HL-60 (cell line): ENCODE measurements around the gene DLG1.
"Not testable (repeated sequence)": the region's sequence is repeated elsewhere in the genome, so short reads cannot be mapped to it uniquely, and the experiment has no call there.

ENCODE experiments used
- DNase-seq, 2 experiments: peaks; one replicate each; pipeline ENCODE4 v3.0.0-alpha.2; 2010 to 2020; ENCODE audit warnings: low read depth in 1 of 2, low spot score in 1 of 2
- H3K27ac ChIP-seq: fragments of 250-450 bp; sonication (Bioruptor Pico); replicated peaks from 2 replicates; pipeline ENCODE4 v1.5.1; 2020; ENCODE audit warnings: mild to moderate bottlenecking, moderate library complexity
- H3K27me3 ChIP-seq: fragments of 250-450 bp; sonication (Bioruptor Pico); 2 replicates; pipeline ENCODE4 v1.5.1; 2021; ENCODE audit warnings: mild to moderate bottlenecking, moderate library complexity; ENCODE audit not compliant: insufficient read depth, poor library complexity, severe bottlenecking
- H3K4me3 ChIP-seq: replicated peaks from 2 replicates; pipeline ENCODE4 v1.5.1; 2011; ENCODE audit warnings: mild to moderate bottlenecking, control low read depth, low read length; ENCODE audit not compliant: insufficient read depth
- CTCF ChIP-seq: IDR thresholded peaks from one replicate; pipeline ENCODE4 v1.5.1; 2011; ENCODE audit warnings: low read length, control low read depth, inconsistent platforms; ENCODE audit not compliant: insufficient read depth
- GABPA ChIP-seq: IDR thresholded peaks from 2 replicates; pipeline ENCODE4 v1.6.1; 2012; ENCODE audit warnings: low read depth
- POLR2AphosphoS5 ChIP-seq: IDR thresholded peaks from 2 replicates; pipeline ENCODE4 v1.6.1; 2012; ENCODE audit warnings: low read depth
- REST ChIP-seq: IDR thresholded peaks from 2 replicates; pipeline ENCODE4 v1.6.1; 2012; ENCODE audit warnings: low read depth; ENCODE audit not compliant: insufficient replicate concordance
- SPI1 ChIP-seq: IDR thresholded peaks from 2 replicates; pipeline ENCODE4 v1.6.1; 2012; ENCODE audit warnings: low read depth, mild to moderate bottlenecking, borderline replicate concordance

The DLG1 gene

DNA sequence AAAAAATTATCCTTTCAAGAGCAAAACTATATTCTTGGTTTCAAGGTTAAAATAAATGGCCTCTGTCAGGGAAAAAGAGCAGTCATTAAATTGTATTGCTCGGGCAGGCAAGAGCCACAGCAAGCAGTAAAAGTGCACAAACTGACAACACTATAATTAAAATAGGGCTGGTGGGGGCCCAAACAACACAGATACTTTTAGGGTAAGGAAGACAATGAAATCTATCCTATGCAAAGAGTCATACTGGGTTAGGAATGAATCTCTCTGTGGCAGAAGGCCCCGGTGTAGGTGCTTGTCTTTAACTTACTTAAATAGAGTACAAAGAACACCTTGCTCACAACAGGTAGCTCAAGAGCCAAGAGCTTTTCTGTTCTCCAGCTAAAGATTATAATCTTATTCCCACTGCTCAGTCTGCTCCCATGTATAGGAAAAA lies 94.7 kb downstream of the DLG1 start:
- DNase-seq, result no peak
- TF ChIP-seq REST (no peak), GABPA (no peak), SPI1 (no peak)
- H3K27me3 ChIP-seq, result no peaks in the 10 kb centered on the region
- H3K27ac ChIP-seq, result no peak overlapping the region
- H3K4me3 ChIP-seq, result no peak overlapping the region

GRCh38 chr3:197202694-197203093 lies 95.7 kb downstream of the DLG1 start:
- no peaks in the 10 kb centered on the region for H3K27me3 ChIP-seq
- no peak overlapping the region for H3K27ac ChIP-seq
- TF ChIP-seq REST (no peak), GABPA (no peak), POLR2AphosphoS5 (no peak), SPI1 (no peak), CTCF (no peak)
- no peak overlapping the region for H3K4me3 ChIP-seq
- no peak for DNase-seq

- no peaks in the 10 kb centered on the region for H3K27me3 ChIP-seq
- H3K4me3 ChIP-seq, result no peak overlapping the region
- no peak overlapping the region for H3K27ac ChIP-seq
- DNase-seq, result no peak
- TF ChIP-seq GABPA, result no peak
- no peak for TF ChIP-seq POLR2AphosphoS5
- TF ChIP-seq CTCF, result no peak
- no peak for TF ChIP-seq REST
- TF ChIP-seq SPI1, result no peak
Observed at GRCh38 chr3:197201791-197202452, 96.5 kb downstream of the DLG1 start.

GRCh38 chr3:197200856-197201255 lies 97.6 kb downstream of the DLG1 start:
- H3K27me3 ChIP-seq, DNase-seq, H3K4me3 ChIP-seq, H3K27ac ChIP-seq: not testable (repeated sequence)
